HG03108 (cell line): Measurements from ENCODE around the gene SDK1.

Source experiments
- ATAC-seq: cut with Tn5 transposase; IDR thresholded peaks from one replicate; pipeline ENCODE4 v1.9.1; 2021; ENCODE audit warnings: moderate library complexity; ENCODE audit not compliant: unreplicated experiment

The SDK1 gene

GRCh38 chr7:4057289-4057616 is 756.2 kb downstream of the SDK1 start:
- no peak for ATAC-seq

DNA sequence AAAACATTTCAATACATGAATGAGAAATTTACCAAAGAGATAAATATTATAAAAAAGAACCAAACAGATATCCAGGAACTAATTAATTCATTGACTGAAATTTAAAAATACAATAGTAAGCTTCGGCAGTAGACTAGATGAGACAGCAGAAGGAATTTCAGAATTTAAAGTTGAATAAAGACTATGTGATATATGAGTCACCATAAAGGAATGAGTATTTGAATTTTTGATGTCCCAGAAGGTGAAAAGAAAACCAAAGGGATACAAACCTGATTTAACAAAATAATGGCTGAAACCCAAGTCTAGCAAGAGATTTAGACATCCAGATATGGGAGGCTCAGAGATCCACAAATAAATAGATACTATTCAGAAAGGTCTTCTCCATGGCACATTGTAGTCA is 757.1 kb downstream of the SDK1 start:
- ATAC-seq, result no peak

DNA sequence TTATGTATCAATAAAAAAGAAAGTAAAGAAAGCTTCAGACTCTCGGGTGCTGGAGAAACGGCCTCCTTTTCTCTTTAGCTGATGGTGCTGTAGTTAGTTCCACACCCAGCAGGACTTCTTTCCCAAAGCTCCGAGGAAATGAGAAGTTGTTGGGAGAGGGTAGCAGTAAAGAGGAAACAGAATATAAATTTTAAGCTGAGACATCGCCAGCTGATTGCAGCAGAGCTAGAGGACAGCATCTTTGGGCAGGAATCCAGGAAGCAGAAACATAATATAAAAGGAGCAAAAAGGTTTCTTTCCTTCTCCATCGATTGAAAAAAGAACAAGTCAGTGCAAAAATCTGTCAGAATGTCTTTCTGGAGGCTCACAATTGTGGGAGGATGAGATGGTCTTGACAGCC is 764.1 kb downstream of the SDK1 start:
- ATAC-seq, result no peak

DNA sequence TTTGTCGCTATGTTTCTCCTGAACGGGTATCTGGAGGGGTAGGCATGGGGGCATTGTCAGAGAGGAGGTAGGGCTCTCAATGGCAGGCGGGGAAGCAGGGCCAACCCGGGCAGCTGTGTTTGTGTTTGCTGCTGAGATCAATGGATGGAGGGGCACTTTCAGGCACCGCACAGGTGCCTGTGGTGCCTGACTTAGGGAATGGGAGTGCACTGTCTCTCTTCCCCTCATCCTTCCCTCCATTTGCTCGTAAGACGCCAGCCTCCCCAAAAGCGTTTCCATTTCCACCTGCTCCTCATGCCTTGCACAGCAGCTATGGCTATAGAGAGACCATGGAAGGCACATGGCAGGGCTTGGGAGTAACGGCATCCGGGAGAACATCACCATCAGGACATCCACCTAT is 765.2 kb downstream of the SDK1 start:
- no peak for ATAC-seq

GRCh38 chr7:4066626-4067475 is 765.8 kb downstream of the SDK1 start:
- ATAC-seq, result no peak

DNA sequence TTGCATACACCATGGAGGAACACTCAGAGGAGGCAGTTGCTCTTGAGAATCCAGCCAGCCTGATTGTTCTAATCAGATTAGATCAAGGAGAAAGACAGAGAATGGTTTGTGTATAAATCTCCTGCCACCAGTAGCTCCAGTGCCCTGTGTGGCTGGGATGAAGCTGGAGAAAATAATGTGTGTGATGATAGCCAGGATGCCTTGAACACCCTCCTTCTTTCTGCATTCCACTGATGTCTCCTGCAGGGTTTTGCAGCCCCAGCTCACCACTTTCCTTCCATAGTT is 766.4 kb downstream of the SDK1 start:
- ATAC-seq, result no peak

- ATAC-seq, result no peak
Measured at GRCh38 chr7:4067874-4068273, 766.8 kb downstream of the SDK1 start.

- ATAC-seq, result no peak
Measured at GRCh38 chr7:4068286-4068685, 767.2 kb downstream of the SDK1 start.

GRCh38 chr7:4069268-4070095 is 768.4 kb downstream of the SDK1 start:
- no peak for ATAC-seq

GRCh38 chr7:4070214-4070613 is 769.2 kb downstream of the SDK1 start:
- no peak for ATAC-seq

DNA sequence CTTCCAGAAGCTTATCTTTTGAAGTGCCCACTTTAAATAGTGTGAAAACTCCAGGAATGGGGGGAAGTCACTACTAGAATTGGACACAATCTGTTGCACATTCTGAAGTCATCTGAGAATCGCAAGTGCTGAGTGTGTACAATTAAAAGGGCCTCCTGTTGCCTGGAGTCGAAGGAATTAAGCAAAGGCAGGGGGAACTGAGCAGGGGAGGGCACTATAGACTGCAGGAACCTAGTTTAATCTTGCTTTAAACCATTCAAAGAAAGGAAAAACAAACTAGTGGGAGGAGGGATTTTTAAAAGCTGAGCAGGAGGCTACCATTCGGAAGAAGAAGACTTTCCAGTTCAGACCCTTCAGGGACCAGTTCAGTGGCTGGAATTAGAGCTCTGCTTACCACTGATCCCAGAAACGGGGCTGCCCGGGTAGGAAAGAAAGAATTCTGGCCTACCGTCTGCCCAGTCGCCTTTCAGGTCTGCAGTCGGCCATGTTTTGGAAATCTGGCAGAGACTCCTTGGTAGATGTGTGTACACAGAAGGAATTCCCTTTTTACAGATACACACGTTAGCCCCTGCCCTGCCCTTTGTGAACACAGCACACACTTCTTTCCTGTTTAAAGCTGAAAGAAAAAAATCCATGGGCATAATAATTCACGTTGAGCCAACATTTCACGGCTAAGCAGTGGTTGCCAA is 770.5 kb downstream of the SDK1 start:
- no peak for ATAC-seq

- no peak for ATAC-seq
Measured at GRCh38 chr7:4072161-4072925, 771.3 kb downstream of the SDK1 start.

- ATAC-seq, result no peak
Measured at GRCh38 chr7:4073052-4073451, 772.0 kb downstream of the SDK1 start.

GRCh38 chr7:4073750-4074149 is 772.7 kb downstream of the SDK1 start:
- no peak for ATAC-seq

- ATAC-seq, result no peak
Measured at GRCh38 chr7:4074407-4074806, 773.4 kb downstream of the SDK1 start.

- ATAC-seq, result no peak
Measured at GRCh38 chr7:4074994-4075393, 773.9 kb downstream of the SDK1 start.

DNA sequence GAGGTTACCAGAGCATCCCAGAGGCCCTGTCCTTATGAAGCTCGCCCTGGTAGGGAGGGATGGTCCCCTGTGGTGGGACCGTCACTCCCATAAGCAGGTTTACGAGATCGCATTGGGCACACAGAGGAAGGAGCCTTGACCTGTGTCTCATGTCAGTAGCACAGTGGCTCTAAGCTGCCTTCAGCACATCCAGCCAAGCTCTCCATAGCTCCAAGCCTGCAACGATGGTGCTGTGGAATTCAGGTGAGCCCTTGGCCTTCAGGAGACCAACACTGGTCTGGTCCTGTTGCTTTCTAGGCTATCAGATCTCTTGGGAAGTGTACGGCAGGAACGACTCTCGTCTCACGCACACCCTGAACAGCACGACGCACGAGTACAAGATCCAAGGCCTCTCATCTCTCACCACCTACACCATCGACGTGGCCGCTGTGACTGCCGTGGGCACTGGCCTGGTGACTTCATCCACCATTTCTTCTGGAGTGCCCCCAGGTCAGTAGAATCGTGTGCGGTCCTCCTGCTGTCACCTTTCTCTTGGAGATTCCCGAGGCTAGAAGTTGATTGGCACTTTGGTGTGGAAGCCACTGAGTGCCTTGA is 775.7 kb downstream of the SDK1 start:
- ATAC-seq, result no peak

DNA sequence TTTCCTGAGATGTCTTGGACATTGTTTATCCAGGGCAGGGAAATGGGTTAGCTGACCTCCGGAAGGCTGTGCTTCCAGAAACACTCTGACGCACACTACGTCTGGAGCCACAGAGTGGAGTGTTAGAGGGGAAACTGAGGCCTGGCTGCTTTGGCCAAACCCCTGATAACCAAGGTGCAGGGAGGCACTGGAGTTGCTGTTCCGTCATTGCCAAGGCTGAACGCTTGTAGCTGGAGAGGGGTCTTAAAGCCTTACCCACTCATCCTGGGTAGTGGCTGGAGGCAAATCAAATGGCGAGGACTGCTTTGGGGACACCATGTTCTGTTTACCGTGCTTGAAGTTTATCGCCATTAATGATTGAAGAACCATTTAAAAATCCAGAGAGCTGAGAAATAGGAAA is 776.9 kb downstream of the SDK1 start:
- ATAC-seq, result no peak

- ATAC-seq, result no peak
Measured at GRCh38 chr7:4078580-4078979, 777.5 kb downstream of the SDK1 start.

- no peak for ATAC-seq
Measured at GRCh38 chr7:4079366-4079765, 778.3 kb downstream of the SDK1 start.

GRCh38 chr7:4079956-4080355 is 778.9 kb downstream of the SDK1 start:
- ATAC-seq, result no peak
